Endothelial cell of umbilical vein (primary cell): Measurements from ENCODE around the gene GPS1. TPM values are rescaled to one million over a fixed set of nuclear protein-coding genes. Genes with fewer than 3 reads are reported as not detected.

Source experiments
- BruUV-seq: library from RNA; stranded (reverse); fragments of 400-500 nt; replicated peaks from 2 replicates; lab custom pipeline; 2021; lab: Mats Ljungman, UMichigan
- CTCF ChIA-PET: fragments of 300-600, 350-600 bp; sonication (Branson Sonifier 250); formaldehyde crosslinking; loops from one replicate; lab custom pipeline; 2021; ENCODE audit warnings: antibody characterized with exemption, inconsistent platforms; lab: Charles Lee
- POLR2A ChIA-PET: fragments of 300-600, 350-600 bp; sonication (Branson Sonifier 250); formaldehyde crosslinking; loops from one replicate; lab custom pipeline; 2021; ENCODE audit warnings: antibody characterized with exemption, inconsistent platforms; lab: Charles Lee
- DNase-seq: peaks from one replicate; pipeline ENCODE4 v3.0.0-alpha.2; 2011; ENCODE audit warnings: low read depth, low spot score
- FAIRE-seq: peaks from 2 replicates; lab custom pipeline; 2011; peaks lifted over from hg19 to GRCh38; lab: Jason Lieb, UNC
- H2AFZ ChIP-seq: 2 replicates; pipeline ENCODE4 v1.6.0; 2012; ENCODE audit warnings: low read depth, low read length, control low read depth, inconsistent platforms
- H3K27ac ChIP-seq: 2 replicates; pipeline ENCODE4 v1.5.1; 2011; ENCODE audit warnings: low read depth, mild to moderate bottlenecking, control low read depth, low read length, moderate library complexity; ENCODE audit not compliant: insufficient read depth
- H3K27me3 ChIP-seq, 2 experiments: 2 replicates each; pipeline versions ENCODE4 v1.6.0 to v1.6.1; 2011; ENCODE audit warnings: low read length in 2 of 2, mixed read lengths in 1 of 2; ENCODE audit not compliant: control insufficient read depth in 2 of 2, insufficient read depth in 2 of 2
- H3K36me3 ChIP-seq, 2 experiments: 2 replicates in 1 of 2; 3 replicates in 1 of 2; pipeline ENCODE4 v1.5.1; 2011; ENCODE audit warnings: low read length in 2 of 2, mild to moderate bottlenecking in 1 of 2, moderate library complexity in 1 of 2; ENCODE audit not compliant: control insufficient read depth in 2 of 2, insufficient read depth in 2 of 2; ENCODE audit errors: extremely low read depth in 1 of 2
- H3K4me1 ChIP-seq: 3 replicates; pipeline ENCODE4 v1.5.1; 2011; ENCODE audit warnings: mild to moderate bottlenecking, low read length; ENCODE audit not compliant: control insufficient read depth, insufficient read depth; ENCODE audit errors: extremely low read depth
- H3K4me2 ChIP-seq: 2 replicates; pipeline ENCODE4 v1.6.1; 2011; ENCODE audit warnings: low read length, control low read depth, mixed read lengths; ENCODE audit not compliant: insufficient read depth
- H3K4me3 ChIP-seq, 3 experiments: fragments of 200-600 bp in 1 of 3; sonication (generic), shearing (Covaris generic) in 1 of 3; replicated peaks in 1 of 3; 2 replicates each; pipeline ENCODE4 v1.5.1; 2011 to 2016; ENCODE audit warnings: control low read depth in 3 of 3, low read length in 3 of 3, mild to moderate bottlenecking in 2 of 3, inconsistent platforms in 1 of 3, low read depth in 1 of 3, moderate library complexity in 1 of 3; ENCODE audit not compliant: insufficient read depth in 1 of 3
- H3K79me2 ChIP-seq: 2 replicates; pipeline ENCODE4 v1.6.0; 2012; ENCODE audit warnings: low read length, inconsistent platforms; ENCODE audit not compliant: control insufficient read depth, insufficient read depth
- H3K9ac ChIP-seq: replicated peaks from 2 replicates; pipeline ENCODE3; 2011; ENCODE audit warnings: low read length, control low read depth; ENCODE audit not compliant: insufficient read depth; ENCODE audit errors: extremely low read depth
- H3K9me1 ChIP-seq: replicated peaks from 3 replicates; pipeline ENCODE4 v1.6.0; 2011; ENCODE audit warnings: mild to moderate bottlenecking, low read length; ENCODE audit not compliant: control insufficient read depth, insufficient read depth; ENCODE audit errors: extremely low read depth
- H3K9me3 ChIP-seq: replicated peaks from 2 replicates; pipeline ENCODE4 v1.5.1; 2012; ENCODE audit warnings: low read length, inconsistent platforms; ENCODE audit not compliant: control insufficient read depth, insufficient read depth
- H4K20me1 ChIP-seq: replicated peaks from 2 replicates; pipeline ENCODE3; 2011; ENCODE audit warnings: mild to moderate bottlenecking, low read length; ENCODE audit not compliant: control insufficient read depth, insufficient read depth; ENCODE audit errors: extremely low read depth
- CTCF ChIP-seq, 2 donors: IDR thresholded peaks; 1 replicate in 1 of 2; 2 replicates in 1 of 2; pipeline ENCODE4 v1.5.1; 2011; ENCODE audit warnings: low read length in 2 of 2, mild to moderate bottlenecking in 2 of 2, moderate library complexity in 2 of 2, control low read depth in 1 of 2, inconsistent platforms in 1 of 2, low read depth in 1 of 2; ENCODE audit not compliant: insufficient read depth in 1 of 2; ENCODE audit errors: extremely low read depth in 1 of 2
- EZH2 ChIP-seq: IDR thresholded peaks from 2 replicates; pipeline ENCODE4 v1.6.1; 2012; ENCODE audit warnings: borderline replicate concordance, low read depth, mild to moderate bottlenecking, moderate library complexity, low read length, inconsistent platforms; ENCODE audit not compliant: severe bottlenecking
- MAX ChIP-seq: IDR thresholded peaks from 2 replicates; pipeline ENCODE4 v1.6.1; 2011; ENCODE audit not compliant: insufficient read depth, insufficient read length
- MYC ChIP-seq: IDR thresholded peaks from one replicate; pipeline ENCODE4 v1.6.1; 2011; ENCODE audit warnings: mild to moderate bottlenecking, low read depth, low read length
- POLR2A ChIP-seq: IDR thresholded peaks from 2 replicates; pipeline ENCODE4 v1.6.1; 2012; ENCODE audit warnings: low read depth, mild to moderate bottlenecking, control low read depth, low read length
- POLR2AphosphoS5 ChIP-seq: IDR thresholded peaks from 2 replicates; pipeline ENCODE4 v1.6.1; 2012; ENCODE audit warnings: low read depth, mild to moderate bottlenecking, control low read depth, low read length, moderate library complexity; ENCODE audit not compliant: insufficient read depth
- dilution Hi-C: fragments of 300-500 bp; cut with MboI; formaldehyde crosslinking; loops from one replicate; pipeline ENCODE4 v1.15.0; 2019; ENCODE audit warnings: low sequenced_read_pairs; ENCODE audit not compliant: extremely low pct_ligation_motif_present
- intact Hi-C: fragments of 100-400 bp; cut with micrococcal nuclease; formaldehyde crosslinking; loops from one replicate; pipeline ENCODE4 v1.10.0; 2022
- polyA plus RNA-seq, 4 experiments: library from polyadenylated mRNA; depleted of rRNA in 3 of 4; stranded (reverse) in 3 of 4; unstranded in 1 of 4; fragments of >200 nt; gene quantifications; 2 replicates each; pipeline versions ENCODE4 v1.2.1 to v1.2.3, GENCODE V29; 2011 to 2012; ENCODE audit warnings: missing spikeins in 1 of 4
- total RNA-seq: library from RNA; stranded (reverse); gene quantifications from 2 replicates; pipeline ENCODE4 v1.2.3, GENCODE V29; 2021

Gene GPS1
- total and polyA plus RNA-seq, 2 donors (not counting 3 experiments of a cell fraction or from before 2014, with no cell fraction given), result 116 to 178 TPM

- Histone ChIP-seq H4K20me1 (no peaks in the 10 kb centered on the region), H3K79me2 (peaks cover 47% of the 10 kb centered on the region)
- POLR2A ChIA-PET, result no interaction called here
Observed at GRCh38 chr17:82092094-82092586, 40.4 kb downstream of the GPS1 start.

More at GRCh38 chr17:82092094-82092586, 40.4 kb downstream of the GPS1 start:
- no peaks in the 10 kb centered on the region for H3K9me3 ChIP-seq
- dilution Hi-C loops, result no loop called here
- H3K27me3 ChIP-seq, result no peaks in the 10 kb centered on the region
- intact Hi-C loops, result no loop called here
- H3K27ac ChIP-seq, result no peak overlapping the region
- no peak for FAIRE-seq
- CTCF ChIA-PET, result no interaction called here
- no peak overlapping the region for H3K4me3 ChIP-seq
- no TSS peak for BruUV-seq
- H2AFZ ChIP-seq, result no peak overlapping the region
- H3K4me2 ChIP-seq, result no peak overlapping the region
- H3K9ac ChIP-seq, result no peak overlapping the region
- no peak for TF ChIP-seq MYC
- no peak for TF ChIP-seq MAX
- TF ChIP-seq POLR2AphosphoS5, result no peak
- no peak for TF ChIP-seq EZH2
- TF ChIP-seq POLR2A, result no peak
- no peak for TF ChIP-seq CTCF (IDR thresholded peaks at IDR 0.05; ENCODE audit: extremely low read depth in 1 of 2, insufficient read depth in 1 of 2, low read depth in 1 of 2, low read length in 2 of 2)
- no peaks in the 10 kb centered on the region for H3K9me1 ChIP-seq
- no peak for DNase-seq
- H3K36me3 ChIP-seq, result peaks cover 35 to 66% of the 10 kb centered on the region in 2 experiments
- peaks cover 13% of the 10 kb centered on the region for H3K4me1 ChIP-seq
